Measurements from ENCODE around the gene CHST11.

DNA sequence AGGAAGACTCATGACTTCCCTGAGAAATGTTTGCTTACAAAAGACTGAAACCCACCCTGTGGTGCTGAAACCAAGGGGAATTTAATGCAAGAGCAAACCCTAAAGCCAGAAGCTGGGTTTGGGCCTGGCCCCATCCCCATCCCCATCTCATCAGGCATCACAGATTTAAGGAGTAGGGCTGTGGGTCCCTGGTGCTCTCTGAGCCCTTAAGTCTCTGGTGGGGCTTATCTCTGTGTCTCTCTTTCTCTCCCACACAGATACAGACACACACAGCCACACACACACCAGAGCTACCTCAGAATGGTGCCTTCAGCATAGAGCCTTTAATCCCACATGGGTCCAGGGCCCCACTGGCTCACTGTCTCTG, 264.3 kb downstream of the CHST11 start:
- no peak for TF ChIP-seq POLR2A (IDR thresholded peaks at IDR 0.05)
- TF ChIP-seq, protein P1, sequence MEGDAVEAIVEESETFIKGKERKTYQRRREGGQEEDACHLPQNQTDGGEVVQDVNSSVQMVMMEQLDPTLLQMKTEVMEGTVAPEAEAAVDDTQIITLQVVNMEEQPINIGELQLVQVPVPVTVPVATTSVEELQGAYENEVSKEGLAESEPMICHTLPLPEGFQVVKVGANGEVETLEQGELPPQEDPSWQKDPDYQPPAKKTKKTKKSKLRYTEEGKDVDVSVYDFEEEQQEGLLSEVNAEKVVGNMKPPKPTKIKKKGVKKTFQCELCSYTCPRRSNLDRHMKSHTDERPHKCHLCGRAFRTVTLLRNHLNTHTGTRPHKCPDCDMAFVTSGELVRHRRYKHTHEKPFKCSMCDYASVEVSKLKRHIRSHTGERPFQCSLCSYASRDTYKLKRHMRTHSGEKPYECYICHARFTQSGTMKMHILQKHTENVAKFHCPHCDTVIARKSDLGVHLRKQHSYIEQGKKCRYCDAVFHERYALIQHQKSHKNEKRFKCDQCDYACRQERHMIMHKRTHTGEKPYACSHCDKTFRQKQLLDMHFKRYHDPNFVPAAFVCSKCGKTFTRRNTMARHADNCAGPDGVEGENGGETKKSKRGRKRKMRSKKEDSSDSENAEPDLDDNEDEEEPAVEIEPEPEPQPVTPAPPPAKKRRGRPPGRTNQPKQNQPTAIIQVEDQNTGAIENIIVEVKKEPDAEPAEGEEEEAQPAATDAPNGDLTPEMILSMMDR (IDR thresholded peaks at IDR 0.05): no peak
